Transverse colon (tissue), 4 donors: Measurements from ENCODE around the gene MAN1A2. TPM values are rescaled to one million over a fixed set of nuclear protein-coding genes. Genes with fewer than 3 reads are reported as not detected.
A peak's percentile ranks its signal among the peaks of the same experiment; 100 is the strongest.

Experiments
- DNase-seq: peaks from one replicate; pipeline ENCODE4 v3.0.0-alpha.2; 2019
- H3K27ac ChIP-seq, 4 donors: fragments of 200-600 bp; sonication (generic); 2 replicates each; pipeline ENCODE4 v1.5.1; 2016 to 2018; ENCODE audit warnings: inconsistent platforms in 4 of 4
- H3K27me3 ChIP-seq: fragments of 200-600 bp; sonication (generic); 2 replicates; pipeline ENCODE4 v1.5.1; 2017; ENCODE audit warnings: inconsistent platforms
- H3K36me3 ChIP-seq, 4 donors: fragments of 200-600 bp; sonication (generic); 2 replicates each; pipeline ENCODE4 v1.5.1; 2017 to 2019; ENCODE audit warnings: inconsistent platforms in 4 of 4
- H3K4me1 ChIP-seq, 4 donors: fragments of 200-600 bp; sonication (generic); 2 replicates each; pipeline ENCODE4 v1.5.1; 2017 to 2020; ENCODE audit warnings: inconsistent platforms in 4 of 4
- H3K4me3 ChIP-seq, 4 donors: fragments of 200-600 bp; sonication (generic); 1 replicate in 1 of 4; 2 replicates in 3 of 4; pipeline versions ENCODE4 v1.5.1 to v1.6.1; 2017 to 2019; ENCODE audit warnings: inconsistent platforms in 4 of 4
- H3K9me3 ChIP-seq, 2 donors: fragments of 200-600 bp; sonication (generic); 2 replicates each; pipeline ENCODE4 v1.5.1; 2017 to 2019; ENCODE audit warnings: inconsistent platforms in 2 of 2
- EP300 ChIP-seq: sonication (generic); formaldehyde crosslinking; IDR thresholded peaks from one replicate; pipeline ENCODE4 v1.6.1; 2017; ENCODE audit warnings: antibody characterized with exemption, low read depth
- POLR2A ChIP-seq: fragments of 450-650 bp; IDR thresholded peaks from one replicate; pipeline ENCODE4 v1.6.1; 2016; ENCODE audit warnings: antibody characterized with exemption, mild to moderate bottlenecking, moderate library complexity
- POLR2AphosphoS5 ChIP-seq, 3 donors: sonication (generic); formaldehyde crosslinking; IDR thresholded peaks; one replicate each; pipeline ENCODE4 v1.6.1; 2016; ENCODE audit warnings: antibody characterized with exemption in 3 of 3
- WGBS, 2 donors: methylation state at CpG; one replicate each; pipeline ENCODE4 v1.1.5; 2018; ENCODE audit warnings: low coverage in 1 of 2; 5-methylcytosine and 5-hydroxymethylcytosine counted together
- in situ Hi-C, 4 donors: fragments of 200-750 bp; cut with MboI; loops; one replicate each; pipeline versions ENCODE4 v1.15.0 to v1.15.1; 2017; ENCODE audit warnings: low sequenced_read_pairs in 3 of 4, low pct_ligation_motif_present in 1 of 4, low pct_unique_long_range_greater_than_20kb in 1 of 4
- intact Hi-C: fragments of 100-400 bp; cut with DNase I; formaldehyde crosslinking; loops from one replicate; pipeline ENCODE4 v1.15.1; 2023; ENCODE audit warnings: low total_unique reads
- total RNA-seq, 4 donors: library from RNA; depleted of rRNA; stranded (reverse); fragments of >200 nt; gene quantifications; one replicate each; pipeline ENCODE4 v1.1.0, GENCODE V29; 2016
- TF ChIP-seq, protein P1 (sequence below), 5 experiments: fragments of 200-600 bp in 3 of 5; fragments of 450-650 bp in 2 of 5; sonication (generic) in 3 of 5; IDR thresholded peaks; 1 replicate in 2 of 5; 2 replicates in 3 of 5; pipeline ENCODE4 v1.5.1; 2016 to 2017; ENCODE audit warnings: antibody characterized with exemption in 5 of 5, inconsistent platforms in 3 of 5, mild to moderate bottlenecking in 2 of 5, moderate library complexity in 1 of 5

The MAN1A2 gene
- total RNA-seq, 4 donors from 2014 or later = 9.0 to 38.6 (median 21.6) TPM

DNA sequence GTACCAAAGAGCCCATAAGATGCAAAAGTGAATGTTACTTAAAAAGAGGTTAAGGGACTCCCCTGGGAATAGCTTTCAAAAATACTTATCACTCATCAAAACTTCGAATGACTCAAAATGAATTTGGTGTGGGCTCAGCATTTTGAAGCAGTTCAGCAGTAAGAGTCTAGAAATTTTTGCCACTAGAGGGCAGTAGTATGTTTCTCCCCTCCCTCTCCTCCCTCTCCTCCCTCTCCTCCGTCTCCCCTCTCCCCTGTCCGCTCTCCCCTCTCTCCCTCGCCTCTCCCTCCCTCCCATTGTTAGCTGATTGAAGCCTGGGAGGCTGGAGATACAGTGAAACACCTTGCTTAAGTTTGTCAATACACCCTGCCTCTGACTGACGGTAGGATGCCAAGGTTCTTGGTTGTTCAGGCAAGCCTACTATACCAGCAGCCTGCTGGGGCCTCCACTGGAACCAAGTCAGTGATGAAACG, 167.8 kb downstream of the MAN1A2 start:
- intact Hi-C loops = loop anchor here (5.0 kb wide), 1 partner anchor 222 kb away; no protein-coding TSS in a partner anchor
- Histone ChIP-seq H3K27ac (no peak overlapping the region), H3K36me3 (no peaks in the 10 kb centered on the region), H3K4me3 (no peak overlapping the region), H3K27me3 (no peaks in the 10 kb centered on the region), H3K4me1 (peaks cover 0 to 12% (median 0%) of the 10 kb centered on the region in 4 donors), H3K9me3 (no peaks in the 10 kb centered on the region)
- TF ChIP-seq POLR2A (no peak), POLR2AphosphoS5 (IDR thresholded peaks at IDR 0.05) (no peak), EP300 (no peak)
- TF ChIP-seq, protein P1, sequence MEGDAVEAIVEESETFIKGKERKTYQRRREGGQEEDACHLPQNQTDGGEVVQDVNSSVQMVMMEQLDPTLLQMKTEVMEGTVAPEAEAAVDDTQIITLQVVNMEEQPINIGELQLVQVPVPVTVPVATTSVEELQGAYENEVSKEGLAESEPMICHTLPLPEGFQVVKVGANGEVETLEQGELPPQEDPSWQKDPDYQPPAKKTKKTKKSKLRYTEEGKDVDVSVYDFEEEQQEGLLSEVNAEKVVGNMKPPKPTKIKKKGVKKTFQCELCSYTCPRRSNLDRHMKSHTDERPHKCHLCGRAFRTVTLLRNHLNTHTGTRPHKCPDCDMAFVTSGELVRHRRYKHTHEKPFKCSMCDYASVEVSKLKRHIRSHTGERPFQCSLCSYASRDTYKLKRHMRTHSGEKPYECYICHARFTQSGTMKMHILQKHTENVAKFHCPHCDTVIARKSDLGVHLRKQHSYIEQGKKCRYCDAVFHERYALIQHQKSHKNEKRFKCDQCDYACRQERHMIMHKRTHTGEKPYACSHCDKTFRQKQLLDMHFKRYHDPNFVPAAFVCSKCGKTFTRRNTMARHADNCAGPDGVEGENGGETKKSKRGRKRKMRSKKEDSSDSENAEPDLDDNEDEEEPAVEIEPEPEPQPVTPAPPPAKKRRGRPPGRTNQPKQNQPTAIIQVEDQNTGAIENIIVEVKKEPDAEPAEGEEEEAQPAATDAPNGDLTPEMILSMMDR (IDR thresholded peaks at IDR 0.05) = peak; percentile 61 to 74 (median 70)
- in situ Hi-C loops = loop anchor here in 2 of 4 donors (10.0 kb wide), 3 partner anchors 140 to 220 kb away; no protein-coding TSS in a partner anchor
- DNase-seq = peak; percentile 27
- 7 to 13% methylated on average over 3 to 6 of the region's 6 CpGs for WGBS, 2 donors

DNA sequence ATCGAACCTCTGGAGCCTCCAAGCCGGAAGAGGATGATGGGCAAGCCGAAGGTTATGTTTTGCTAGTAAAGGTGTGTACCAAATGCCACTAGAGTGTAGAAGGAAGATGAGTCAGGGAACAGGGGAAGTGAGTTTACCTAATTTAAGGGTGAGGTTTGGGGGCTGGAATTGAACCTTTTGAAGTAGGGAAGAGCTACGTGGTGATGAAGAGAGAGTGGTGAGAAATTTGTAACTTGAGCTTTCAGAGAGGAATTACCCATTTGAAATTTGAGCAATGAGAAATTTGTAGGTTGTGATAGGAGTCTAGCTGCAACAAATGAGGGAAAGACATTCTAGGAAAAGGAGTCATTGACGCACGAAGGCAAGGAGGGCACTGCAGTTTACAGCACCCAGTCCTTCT, 168.6 kb downstream of the MAN1A2 start:
- H3K4me3 ChIP-seq = no peak overlapping the region
- no peaks in the 10 kb centered on the region for H3K27me3 ChIP-seq
- H3K27ac ChIP-seq = no peak overlapping the region
- no peak for DNase-seq
- H3K4me1 ChIP-seq = peaks cover 0 to 12% (median 0%) of the 10 kb centered on the region in 4 donors
- in situ Hi-C loops = loop anchor here in 2 of 4 donors (10.0 kb wide), 3 partner anchors 139 to 219 kb away; no protein-coding TSS in a partner anchor
- TF ChIP-seq EP300 (no peak), POLR2AphosphoS5 (IDR thresholded peaks at IDR 0.05) (no peak), POLR2A (no peak)
- TF ChIP-seq, protein P1 (IDR thresholded peaks at IDR 0.05) = no peak
- no peaks in the 10 kb centered on the region for H3K9me3 ChIP-seq
- H3K36me3 ChIP-seq = no peaks in the 10 kb centered on the region
- WGBS, 2 donors = 78% methylated on average over 6 of the region's 6 CpGs
- intact Hi-C loops = loop anchor here (5.0 kb wide), 1 partner anchor 221 kb away; no protein-coding TSS in a partner anchor

DNA sequence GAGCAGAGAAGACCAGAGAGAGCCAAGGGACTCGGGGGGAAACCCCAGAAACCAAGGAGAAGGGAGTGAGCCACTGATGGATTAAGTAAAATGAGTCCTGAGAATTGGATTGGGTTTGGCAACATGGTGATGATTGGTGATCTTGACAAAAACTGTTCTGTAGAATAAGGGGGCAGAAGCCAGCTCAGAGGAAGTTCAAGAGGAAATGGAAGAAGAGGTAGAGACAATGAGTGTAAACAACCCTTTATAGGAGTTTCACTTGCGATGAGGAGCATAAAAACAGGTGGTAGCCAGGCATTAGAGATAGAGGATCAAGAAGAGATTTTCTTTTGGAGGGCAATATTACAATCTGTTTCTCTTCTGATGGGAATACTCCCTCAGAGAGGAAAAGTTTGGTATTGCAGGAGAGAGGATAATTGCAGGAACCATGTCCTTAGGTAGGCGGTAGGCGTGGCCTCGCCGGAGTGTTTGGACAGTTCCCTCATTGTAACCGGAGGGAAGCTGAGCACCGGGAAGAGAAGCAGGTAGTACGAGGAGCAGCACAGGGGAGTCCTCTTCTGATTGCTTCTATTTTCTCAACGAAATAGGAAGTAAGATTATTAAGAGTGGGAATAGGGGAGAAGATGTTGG, 170.2 kb downstream of the MAN1A2 start:
- Histone ChIP-seq H3K4me3 (no peak overlapping the region), H3K4me1 (peaks cover 0 to 12% (median 0%) of the 10 kb centered on the region in 4 donors), H3K9me3 (no peaks in the 10 kb centered on the region), H3K27ac (peak overlapping the region in 2 of 4 donors; percentile 3 to 43), H3K36me3 (no peaks in the 10 kb centered on the region), H3K27me3 (no peaks in the 10 kb centered on the region)
- in situ Hi-C loops (loop anchor here in 2 of 4 donors (10.0 kb wide), 3 partner anchors 137 to 217 kb away; no protein-coding TSS in a partner anchor), intact Hi-C loops (loop anchor here (5.0 kb wide), 1 partner anchor 220 kb away; no protein-coding TSS in a partner anchor)
- DNase-seq = peak; percentile 74
- 42 to 43% methylated on average over 8 to 10 of the region's 10 CpGs for WGBS, 2 donors
- TF ChIP-seq, protein P1 (IDR thresholded peaks at IDR 0.05) = peak in 4 of 5 experiments; percentile 16 to 50 (median 28)
- no peak for TF ChIP-seq EP300

DNA sequence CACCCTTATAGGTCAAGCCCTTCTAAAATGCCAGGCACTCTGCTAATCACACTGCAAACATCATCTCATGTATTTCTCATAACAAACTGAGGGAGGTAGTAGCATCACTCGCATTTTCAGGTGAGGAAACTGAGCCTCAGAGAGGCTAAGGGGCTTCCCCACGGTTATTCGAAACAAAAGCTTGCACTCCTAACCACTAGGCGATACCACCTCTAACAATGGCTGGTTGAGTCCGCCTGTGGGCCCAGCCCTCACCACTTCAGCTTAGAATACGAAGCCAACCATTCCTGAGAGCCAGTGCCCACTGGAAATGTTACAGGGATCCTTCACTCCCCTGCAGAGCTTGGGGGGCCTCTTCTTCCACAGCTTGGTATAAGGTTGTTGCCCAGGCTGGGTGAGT, 173.3 kb downstream of the MAN1A2 start:
- Histone ChIP-seq H3K27me3 (no peaks in the 10 kb centered on the region), H3K36me3 (no peaks in the 10 kb centered on the region), H3K4me3 (no peak overlapping the region), H3K27ac (no peak overlapping the region), H3K4me1 (peaks cover 0 to 8% (median 0%) of the 10 kb centered on the region in 4 donors), H3K9me3 (no peaks in the 10 kb centered on the region)
- TF ChIP-seq, protein P1 (IDR thresholded peaks at IDR 0.05) = no peak
- no peak for TF ChIP-seq POLR2A
- TF ChIP-seq EP300 = no peak
- TF ChIP-seq POLR2AphosphoS5 (IDR thresholded peaks at IDR 0.05) = no peak
- intact Hi-C loops = no loop called here
- in situ Hi-C loops = no loop called here
- 88% methylated on average over 6 of the region's 6 CpGs; no CpG with 5 or more reads in 1 of the 2 donors for WGBS, 2 donors
- DNase-seq = no peak
